ENCODE measurements around the gene RBM14. TPM values are rescaled to one million over a fixed set of nuclear protein-coding genes. Genes with fewer than 3 reads are reported as not detected.

The RBM14 gene
- total and polyA plus RNA-seq, 2 donors (not counting 1 experiment from before 2014, with no cell fraction given), result 13.2 to 27.6 TPM

DNA sequence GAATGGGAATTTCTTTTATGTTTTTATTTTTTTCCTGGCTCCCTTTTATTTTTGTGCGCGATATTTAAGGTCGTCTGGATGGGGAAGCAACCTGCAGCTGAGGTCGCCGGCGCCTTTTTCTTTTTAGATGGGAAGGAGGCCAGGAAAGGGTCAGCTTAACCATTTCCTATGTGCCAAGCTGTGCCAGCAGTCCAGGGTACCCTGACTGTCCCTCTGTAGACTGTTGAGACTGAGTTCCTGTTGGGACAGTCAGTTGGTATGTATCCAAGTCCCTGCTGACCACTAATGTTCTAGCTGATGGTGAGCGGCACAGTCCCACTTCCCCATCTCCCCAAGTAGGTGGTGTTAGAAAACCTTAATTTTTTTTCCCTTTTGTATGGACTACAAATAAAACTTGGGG lies 10.5 kb downstream of the RBM14 start:
- peaks cover 44% of the 10 kb centered on the region for H3K36me3 ChIP-seq (ENCODE audit: control insufficient read depth, insufficient read depth, low read length)

DNA sequence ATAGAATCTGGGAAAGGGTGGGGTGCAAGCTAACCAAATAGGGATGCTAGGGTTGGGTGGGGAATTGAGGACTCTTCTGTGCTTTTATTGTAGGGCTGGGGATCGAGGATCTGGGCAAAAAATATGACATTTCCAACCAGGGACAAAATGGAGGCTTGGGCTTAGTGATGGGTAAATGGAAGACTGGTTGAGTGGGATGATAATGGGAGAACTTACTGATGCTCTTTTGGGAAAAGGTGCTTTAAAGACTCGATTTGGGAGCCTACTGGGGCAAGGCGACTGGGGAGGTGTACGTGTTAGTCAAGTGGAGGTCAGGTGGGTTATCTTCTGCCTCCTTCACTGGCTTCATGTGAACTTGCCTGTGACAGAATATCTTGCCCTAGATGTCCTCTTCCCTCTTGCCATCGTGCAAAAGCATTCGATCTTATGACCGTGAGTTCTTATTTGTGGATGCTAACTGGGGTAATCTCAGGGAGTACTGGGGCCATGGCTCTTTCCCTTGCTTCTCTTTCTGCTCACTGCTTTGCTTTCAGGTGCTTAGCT lies 11.7 kb downstream of the RBM14 start:
- Histone ChIP-seq H4K20me1 (ENCODE audit: control insufficient read depth, extremely low read depth, insufficient read depth, low read length) (no peaks in the 10 kb centered on the region), H3K79me2 (ENCODE audit: control insufficient read depth, insufficient read depth, low read length) (peaks cover 97% of the 10 kb centered on the region), H3K4me2 (ENCODE audit: extremely low read depth, insufficient read depth, low read length) (no peak overlapping the region), H3K9me3 (ENCODE audit: control insufficient read depth, insufficient read depth, low read depth, low read length) (no peaks in the 10 kb centered on the region), H3K4me1 (ENCODE audit: control insufficient read depth, extremely low read depth, insufficient read depth, low read length) (no peaks in the 10 kb centered on the region), H3K36me3 (ENCODE audit: control insufficient read depth, insufficient read depth, low read length) (peaks cover 42% of the 10 kb centered on the region), H3K4me3 (replicated peaks in 1 of 4; ENCODE audit: control extremely low read depth in 1 of 4, insufficient read depth in 1 of 4, low read depth in 3 of 4, low read length in 4 of 4) (no peak overlapping the region), H3K27me3 (ENCODE audit: control insufficient read depth, insufficient read depth, low read length) (no peaks in the 10 kb centered on the region), H3K9ac (ENCODE audit: insufficient read depth, low read length) (no peak overlapping the region), H3K27ac (ENCODE audit: insufficient read depth, low read length) (no peak overlapping the region), H2AFZ (ENCODE audit: low read length) (no peak overlapping the region)
- TF ChIP-seq CTCF (conservative IDR thresholded peaks at IDR 0.05 in 1 of 2, IDR thresholded peaks at IDR 0.05 in 1 of 2; ENCODE audit: low read depth in 1 of 2, low read length in 2 of 2) (no peak), EZH2 (IDR thresholded peaks at IDR 0.05; ENCODE audit: low read length, missing control alignments) (no peak)
- DNase-seq (ENCODE audit: low read depth in 2 of 2), result no peak

More for the DNA sequence above, 10.5 kb downstream of the RBM14 start:
- H4K20me1 ChIP-seq (ENCODE audit: control insufficient read depth, extremely low read depth, insufficient read depth, low read length), result no peaks in the 10 kb centered on the region
- no peak overlapping the region for H2AFZ ChIP-seq (ENCODE audit: low read length)
- no peak overlapping the region for H3K9ac ChIP-seq (ENCODE audit: insufficient read depth, low read length)
- H3K4me2 ChIP-seq (ENCODE audit: extremely low read depth, insufficient read depth, low read length), result no peak overlapping the region
- no peak for DNase-seq (ENCODE audit: low read depth in 2 of 2)
- peaks cover 98% of the 10 kb centered on the region for H3K79me2 ChIP-seq (ENCODE audit: control insufficient read depth, insufficient read depth, low read length)
- H3K4me3 ChIP-seq (replicated peaks in 1 of 4; ENCODE audit: control extremely low read depth in 1 of 4, insufficient read depth in 1 of 4, low read depth in 3 of 4, low read length in 4 of 4), result no peak overlapping the region
- no peaks in the 10 kb centered on the region for H3K9me3 ChIP-seq (ENCODE audit: control insufficient read depth, insufficient read depth, low read depth, low read length)
- H3K4me1 ChIP-seq (ENCODE audit: control insufficient read depth, extremely low read depth, insufficient read depth, low read length), result no peaks in the 10 kb centered on the region
- no peak overlapping the region for H3K27ac ChIP-seq (ENCODE audit: insufficient read depth, low read length)
- TF ChIP-seq EZH2 (IDR thresholded peaks at IDR 0.05; ENCODE audit: low read length, missing control alignments), result no peak
- TF ChIP-seq CTCF (conservative IDR thresholded peaks at IDR 0.05 in 1 of 2, IDR thresholded peaks at IDR 0.05 in 1 of 2; ENCODE audit: low read depth in 1 of 2, low read length in 2 of 2), result no peak
- H3K27me3 ChIP-seq (ENCODE audit: control insufficient read depth, insufficient read depth, low read length), result no peaks in the 10 kb centered on the region

DNA sequence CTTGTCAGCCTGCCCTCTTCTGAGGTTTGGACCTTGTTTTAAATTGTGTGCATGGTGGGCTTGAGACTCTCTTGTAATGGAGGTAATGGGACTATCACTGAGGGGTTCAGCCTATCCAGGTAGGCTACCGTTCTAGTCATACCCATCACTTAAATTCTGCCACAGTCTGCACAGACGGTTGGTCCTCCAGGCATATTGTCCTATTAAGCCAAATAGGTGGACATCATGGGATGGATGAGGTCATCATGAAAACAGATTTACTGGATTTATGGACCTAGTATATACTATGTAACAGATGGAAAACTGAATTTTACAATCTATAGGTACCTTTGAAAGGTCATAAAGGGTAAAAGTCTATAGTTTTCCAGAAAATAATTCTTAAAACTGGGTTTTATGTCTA lies 12.9 kb downstream of the RBM14 start:
- no peak for TF ChIP-seq CTCF (conservative IDR thresholded peaks at IDR 0.05 in 1 of 2, IDR thresholded peaks at IDR 0.05 in 1 of 2; ENCODE audit: low read depth in 1 of 2, low read length in 2 of 2)
- TF ChIP-seq EZH2 (IDR thresholded peaks at IDR 0.05; ENCODE audit: low read length, missing control alignments), result no peak
- no peak overlapping the region for H3K4me3 ChIP-seq (replicated peaks in 1 of 4; ENCODE audit: control extremely low read depth in 1 of 4, insufficient read depth in 1 of 4, low read depth in 3 of 4, low read length in 4 of 4)
- peaks cover 92% of the 10 kb centered on the region for H3K79me2 ChIP-seq (ENCODE audit: control insufficient read depth, insufficient read depth, low read length)
- H3K4me1 ChIP-seq (ENCODE audit: control insufficient read depth, extremely low read depth, insufficient read depth, low read length), result no peaks in the 10 kb centered on the region
- no peaks in the 10 kb centered on the region for H4K20me1 ChIP-seq (ENCODE audit: control insufficient read depth, extremely low read depth, insufficient read depth, low read length)
- H3K27me3 ChIP-seq (ENCODE audit: control insufficient read depth, insufficient read depth, low read length), result no peaks in the 10 kb centered on the region
- no peaks in the 10 kb centered on the region for H3K9me3 ChIP-seq (ENCODE audit: control insufficient read depth, insufficient read depth, low read depth, low read length)
- peaks cover 35% of the 10 kb centered on the region for H3K36me3 ChIP-seq (ENCODE audit: control insufficient read depth, insufficient read depth, low read length)
- no peak overlapping the region for H3K4me2 ChIP-seq (ENCODE audit: extremely low read depth, insufficient read depth, low read length)
- H3K27ac ChIP-seq (ENCODE audit: insufficient read depth, low read length), result no peak overlapping the region
- no peak overlapping the region for H2AFZ ChIP-seq (ENCODE audit: low read length)
- no peak for DNase-seq (ENCODE audit: low read depth in 2 of 2)
- no peak overlapping the region for H3K9ac ChIP-seq (ENCODE audit: insufficient read depth, low read length)

Data from fibroblast of lung (primary cell).